ENCODE measurements around the gene SIPA1. TPM values are rescaled to one million over a fixed set of nuclear protein-coding genes. Genes with fewer than 3 reads are reported as not detected.

The SIPA1 gene
- total RNA-seq: 10 to 100 TPM in 3 of 8 experiments, 1 to 10 TPM in 5; 4.8 to 16.1 (median 8.0) TPM

GRCh38 chr11:65637794-65638419 lies at the start of gene SIPA1:
TSS of gene SIPA1 (plus strand) at chr11:65638101. CDS start at chr11:65640922, 2,821 bp downstream.
- WGBS, 10 experiments: 0 to 30% (median 0%) methylated on average over 1 to 5 of the region's 46 CpGs; no CpG with 5 or more reads in 5 of the 10 experiments
- in situ Hi-C loops (cut with MboI; ENCODE audit: low pct_unique_long_range_greater_than_20kb in 2 of 9, low sequenced_read_pairs in 9 of 9, unreplicated experiment in 9 of 9): no loop called here
- peak; percentile 69 to 89 (median 88) for ATAC-seq (replicated peaks in 6 of 8)
- Histone ChIP-seq H3K4me1 (replicated peaks in 1 of 2) (peaks cover 14 to 22% of the 10 kb centered on the region in 2 donors), H3K27ac (peak within 1 kb of the TSS in 1 of 2 donors; percentile 62), H3K4me3 (peak within 1 kb of the TSS; percentile 19 to 33 (median 27))

GRCh38 chr11:65588199-65589054 lies 49.5 kb upstream of the SIPA1 start:
- WGBS, 10 experiments: 58 to 100% (median 60%) methylated on average over 1 to 4 of the region's 13 CpGs; no CpG with 5 or more reads in 7 of the 10 experiments
- peaks cover 12 to 35% of the 10 kb centered on the region in 2 donors for H3K4me1 ChIP-seq (replicated peaks in 1 of 2)
- in situ Hi-C loops (cut with MboI; ENCODE audit: low pct_unique_long_range_greater_than_20kb in 2 of 9, low sequenced_read_pairs in 9 of 9, unreplicated experiment in 9 of 9): no loop called here
- H3K4me3 ChIP-seq: no peak overlapping the region
- no peak overlapping the region for H3K27ac ChIP-seq
- ATAC-seq (replicated peaks in 6 of 8): peak in 4 of 8 experiments; percentile 4 to 51 (median 16)

GRCh38 chr11:65589444-65590239 lies 48.3 kb upstream of the SIPA1 start:
- WGBS, 10 experiments: 13 to 62% (median 58%) methylated on average over 2 to 4 of the region's 9 CpGs; no CpG with 5 or more reads in 6 of the 10 experiments
- ATAC-seq (replicated peaks in 6 of 8): peak in 1 of 8 experiments; percentile 10
- in situ Hi-C loops (cut with MboI; ENCODE audit: low pct_unique_long_range_greater_than_20kb in 2 of 9, low sequenced_read_pairs in 9 of 9, unreplicated experiment in 9 of 9): no loop called here
- peaks cover 6 to 27% of the 10 kb centered on the region in 2 donors for H3K4me1 ChIP-seq (replicated peaks in 1 of 2)
- no peak overlapping the region for H3K4me3 ChIP-seq
- H3K27ac ChIP-seq: no peak overlapping the region

- 0 to 71% (median 64%) methylated on average over 1 to 4 of the region's 8 CpGs; no CpG with 5 or more reads in 7 of the 10 experiments for WGBS, 10 experiments
- in situ Hi-C loops (cut with MboI; ENCODE audit: low pct_unique_long_range_greater_than_20kb in 2 of 9, low sequenced_read_pairs in 9 of 9, unreplicated experiment in 9 of 9): no loop called here
- Histone ChIP-seq H3K27ac (no peak overlapping the region), H3K4me3 (no peak overlapping the region), H3K4me1 (replicated peaks in 1 of 2) (peaks cover 4 to 25% of the 10 kb centered on the region in 2 donors)
- no peak for ATAC-seq (replicated peaks in 6 of 8)
Measured at GRCh38 chr11:65590240-65590738, 47.6 kb upstream of the SIPA1 start.

- ATAC-seq (replicated peaks in 6 of 8): peak in 6 of 8 experiments; percentile 61 to 85 (median 78)
- peaks cover 4 to 17% of the 10 kb centered on the region in 2 donors for H3K4me1 ChIP-seq (replicated peaks in 1 of 2)
- WGBS, 10 experiments: 10 to 100% (median 40%) methylated on average over 1 to 24 of the region's 106 CpGs; no CpG with 5 or more reads in 5 of the 10 experiments
- H3K27ac ChIP-seq: no peak overlapping the region
- peak overlapping the region in 3 of 5 donors; percentile 17 to 18 (median 17) for H3K4me3 ChIP-seq
- in situ Hi-C loops (cut with MboI; ENCODE audit: low pct_unique_long_range_greater_than_20kb in 2 of 9, low sequenced_read_pairs in 9 of 9, unreplicated experiment in 9 of 9): no loop called here
Measured at GRCh38 chr11:65591939-65592857, 45.7 kb upstream of the SIPA1 start.

GRCh38 chr11:65592858-65593517 lies 44.9 kb upstream of the SIPA1 start:
- 20 to 100% (median 80%) methylated on average over 1 to 10 of the region's 22 CpGs; no CpG with 5 or more reads in 5 of the 10 experiments for WGBS, 10 experiments
- ATAC-seq (replicated peaks in 6 of 8): no peak
- in situ Hi-C loops (cut with MboI; ENCODE audit: low pct_unique_long_range_greater_than_20kb in 2 of 9, low sequenced_read_pairs in 9 of 9, unreplicated experiment in 9 of 9): no loop called here
- peaks cover 4 to 14% of the 10 kb centered on the region in 2 donors for H3K4me1 ChIP-seq (replicated peaks in 1 of 2)
- no peak overlapping the region for H3K27ac ChIP-seq
- H3K4me3 ChIP-seq: no peak overlapping the region

GRCh38 chr11:65593518-65594414 lies 44.1 kb upstream of the SIPA1 start:
- WGBS, 10 experiments: 29 to 87% (median 61%) methylated on average over 2 to 15 of the region's 26 CpGs; no CpG with 5 or more reads in 5 of the 10 experiments
- peak; percentile 2 to 34 (median 10) for ATAC-seq (replicated peaks in 6 of 8)
- in situ Hi-C loops (cut with MboI; ENCODE audit: low pct_unique_long_range_greater_than_20kb in 2 of 9, low sequenced_read_pairs in 9 of 9, unreplicated experiment in 9 of 9): no loop called here
- Histone ChIP-seq H3K27ac (no peak overlapping the region), H3K4me3 (no peak overlapping the region), H3K4me1 (replicated peaks in 1 of 2) (peaks cover 4 to 7% of the 10 kb centered on the region in 2 donors)

- in situ Hi-C loops (cut with MboI; ENCODE audit: low pct_unique_long_range_greater_than_20kb in 2 of 9, low sequenced_read_pairs in 9 of 9, unreplicated experiment in 9 of 9): no loop called here
- no peak overlapping the region for H3K4me3 ChIP-seq
- H3K27ac ChIP-seq: no peak overlapping the region
- H3K4me1 ChIP-seq (replicated peaks in 1 of 2): peaks cover 3 to 4% of the 10 kb centered on the region in 2 donors
- no CpG with 5 or more reads among the region's 3 CpGs for WGBS, 10 experiments
- peak in 3 of 8 experiments; percentile 1 to 17 (median 12) for ATAC-seq (replicated peaks in 6 of 8)
Measured at GRCh38 chr11:65595131-65595530, 42.8 kb upstream of the SIPA1 start.

GRCh38 chr11:65595543-65596281 lies 42.2 kb upstream of the SIPA1 start, which contains the start of gene KCNK7:
TSS of gene KCNK7 (minus strand) at chr11:65595800. CDS start at chr11:65595772, 28 bp downstream.
- WGBS, 10 experiments: 80 to 92% (median 80%) methylated on average over 1 to 4 of the region's 12 CpGs; no CpG with 5 or more reads in 6 of the 10 experiments
- in situ Hi-C loops (cut with MboI; ENCODE audit: low pct_unique_long_range_greater_than_20kb in 2 of 9, low sequenced_read_pairs in 9 of 9, unreplicated experiment in 9 of 9): no loop called here
- H3K4me1 ChIP-seq (replicated peaks in 1 of 2): peaks cover 3 to 4% of the 10 kb centered on the region in 2 donors
- no peak within 1 kb of the TSS for H3K4me3 ChIP-seq
- no peak within 1 kb of the TSS for H3K27ac ChIP-seq
- ATAC-seq (replicated peaks in 6 of 8): peak in 3 of 8 experiments; percentile 4 to 14 (median 9)

- Histone ChIP-seq H3K4me3 (no peak overlapping the region), H3K27ac (no peak overlapping the region), H3K4me1 (replicated peaks in 1 of 2) (peaks cover 3 to 4% of the 10 kb centered on the region in 2 donors)
- in situ Hi-C loops (cut with MboI; ENCODE audit: low pct_unique_long_range_greater_than_20kb in 2 of 9, low sequenced_read_pairs in 9 of 9, unreplicated experiment in 9 of 9): no loop called here
- no peak for ATAC-seq (replicated peaks in 6 of 8)
- 67% methylated on average over 1 of the region's 6 CpGs; no CpG with 5 or more reads in 9 of the 10 experiments for WGBS, 10 experiments
Measured at GRCh38 chr11:65596520-65596919, 41.4 kb upstream of the SIPA1 start.

Measured in motor neuron (in vitro differentiated cells).